HK-2 (cell line): ENCODE results near the gene JARID2.
"Not testable (repeated sequence)": the region's sequence is repeated elsewhere in the genome, so short reads cannot be mapped to it uniquely, and the experiment has no call there.

ENCODE experiments used
- DNase-seq: peaks from one replicate; pipeline ENCODE4 v3.0.0-alpha.2; 2018; ENCODE audit not compliant: unreplicated experiment

JARID2 gene

DNA sequence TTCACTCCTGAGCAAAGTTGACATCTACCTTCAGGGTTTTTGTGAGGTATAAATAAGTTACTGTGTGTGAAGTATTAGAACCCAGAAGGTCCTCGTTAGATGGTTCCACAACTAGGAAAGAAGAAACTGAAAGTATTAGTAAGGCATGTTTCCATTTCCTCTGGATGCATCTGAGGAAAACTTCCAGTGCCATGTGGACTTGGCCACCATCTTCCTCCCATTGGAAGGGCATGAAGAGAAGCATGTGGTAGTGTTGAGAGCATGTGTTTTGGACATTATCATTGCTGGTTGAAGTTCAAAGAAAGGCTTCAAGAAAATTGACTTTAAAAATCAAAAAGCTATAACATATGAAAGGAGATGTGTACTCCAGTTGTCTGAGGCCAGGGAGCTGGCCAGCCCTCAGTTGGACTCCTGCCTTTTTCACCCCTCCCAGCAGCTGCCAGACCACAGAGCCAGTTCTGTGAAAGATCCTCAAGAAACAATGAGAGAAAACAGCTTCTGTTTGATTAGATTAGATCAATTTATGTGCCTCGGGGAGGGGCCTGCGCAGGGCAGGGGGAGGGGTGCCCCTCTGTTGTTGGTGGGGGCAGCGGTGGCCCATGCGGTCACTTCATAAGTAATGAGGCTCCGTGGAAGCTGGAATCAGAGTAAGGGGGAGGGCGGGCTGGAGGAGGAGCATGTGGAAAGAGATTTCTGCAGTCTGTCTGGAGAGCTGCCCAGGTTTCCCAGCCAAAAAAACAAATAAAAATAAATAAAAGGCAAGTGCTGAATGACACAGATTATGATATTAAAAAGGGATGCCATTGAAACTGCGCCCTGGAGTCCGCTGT, 154.0 kb downstream of the JARID2 start:
- no peak for DNase-seq

DNA sequence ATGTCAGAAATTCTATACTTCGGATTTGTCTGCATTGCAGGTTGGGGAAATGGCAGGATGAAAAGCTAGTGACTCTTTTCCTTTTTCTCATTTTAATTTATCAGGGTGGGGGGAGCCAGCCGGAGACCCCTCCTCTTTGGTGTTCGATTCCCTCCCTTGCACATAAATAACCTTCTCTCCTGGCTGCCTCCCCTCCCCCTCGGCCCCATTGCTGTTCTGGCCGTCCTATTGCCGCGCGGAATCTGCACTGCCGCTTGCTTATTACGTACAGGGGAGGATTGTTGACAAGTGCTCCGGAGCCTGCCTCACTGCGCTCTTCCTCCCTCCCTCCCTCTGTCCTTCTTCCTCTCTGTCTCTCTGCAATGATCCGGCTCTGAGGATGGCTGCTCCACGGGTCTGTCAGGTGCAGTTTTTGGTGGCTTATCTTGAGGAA, 154.7 kb downstream of the JARID2 start:
- no peak for DNase-seq

DNA sequence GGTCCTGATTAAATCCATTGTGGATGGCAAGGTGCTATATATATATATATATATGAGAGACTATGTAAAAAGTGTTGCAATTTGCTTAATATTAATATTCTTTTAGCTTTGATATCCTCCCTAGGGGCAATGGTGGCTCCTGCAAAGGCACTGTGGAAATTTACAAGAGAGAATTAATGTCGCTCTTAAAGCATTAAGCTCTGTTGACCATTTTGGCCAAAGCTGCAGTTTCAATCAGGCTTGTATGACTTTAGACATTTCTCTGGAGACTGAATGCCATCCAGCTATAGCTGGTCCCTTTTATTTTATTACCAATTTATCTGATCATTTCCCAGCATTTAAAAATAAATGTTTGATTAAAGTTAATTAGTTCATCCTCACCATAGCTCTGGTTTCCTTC, 155.3 kb downstream of the JARID2 start:
- DNase-seq, result no peak

- DNase-seq, result no peak
Measured at GRCh38 chr6:15401769-15402250, 155.9 kb downstream of the JARID2 start.

GRCh38 chr6:15402406-15403045, 156.7 kb downstream of the JARID2 start:
- no peak for DNase-seq

GRCh38 chr6:15403094-15403755, 157.4 kb downstream of the JARID2 start:
- DNase-seq, result no peak

DNA sequence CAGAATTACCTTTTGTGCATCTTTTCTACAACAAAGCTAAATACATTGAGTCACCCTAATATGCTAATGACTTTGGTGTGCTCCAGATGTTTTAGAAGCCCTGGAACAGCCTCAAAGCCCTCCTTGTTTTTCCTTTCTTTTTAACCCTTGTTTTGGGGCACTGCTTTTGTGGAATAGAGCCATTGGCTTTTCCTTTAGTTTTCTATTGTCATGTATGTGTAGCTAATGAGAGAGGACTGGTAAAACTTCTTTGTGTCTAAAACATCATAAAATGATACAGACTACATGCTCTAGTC, 158.8 kb downstream of the JARID2 start:
- DNase-seq, result no peak

DNA sequence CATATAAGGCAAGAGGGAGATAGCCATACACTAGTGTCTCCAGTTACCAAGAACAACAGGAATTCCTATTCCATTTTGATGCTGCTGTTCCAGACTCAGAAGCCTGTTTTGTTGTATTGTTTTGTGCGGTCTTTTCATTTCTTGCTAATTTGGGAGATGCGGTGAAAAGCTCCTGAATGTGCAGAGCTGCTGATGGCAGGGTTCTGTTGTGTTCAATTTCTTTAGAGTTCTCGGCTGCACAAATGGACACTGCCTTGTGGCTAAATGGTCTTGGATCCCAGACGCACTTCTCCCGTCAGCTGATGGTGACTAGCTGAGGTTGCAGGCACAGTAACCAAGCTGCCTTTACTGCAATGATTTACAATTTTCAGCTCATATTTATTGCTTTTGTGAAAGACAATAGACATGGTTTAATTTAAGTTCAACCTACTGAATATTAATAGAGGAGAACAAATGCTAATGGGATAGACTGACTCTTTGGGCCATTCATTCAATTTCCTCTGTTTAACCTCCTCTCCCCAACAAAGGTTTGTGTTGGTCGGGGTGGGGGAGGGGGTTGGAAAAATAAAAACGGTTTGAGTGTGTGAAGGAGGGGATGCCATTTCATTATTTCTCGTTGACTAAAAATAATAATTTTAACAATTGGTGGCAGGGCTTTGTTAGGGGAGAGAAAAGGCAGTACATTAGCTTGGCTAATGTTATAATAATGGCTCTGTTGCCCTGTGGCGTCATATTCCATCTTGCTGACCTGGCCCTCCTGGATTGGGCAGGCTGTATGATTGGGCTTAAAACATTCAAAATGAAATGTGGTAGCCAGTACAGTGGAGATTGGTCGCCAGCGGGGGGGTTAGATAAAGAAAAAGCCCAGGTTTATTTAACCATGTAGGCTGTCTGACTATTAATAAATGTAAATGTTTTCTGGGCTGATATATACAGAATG, 159.5 kb downstream of the JARID2 start:
- no peak for DNase-seq

DNA sequence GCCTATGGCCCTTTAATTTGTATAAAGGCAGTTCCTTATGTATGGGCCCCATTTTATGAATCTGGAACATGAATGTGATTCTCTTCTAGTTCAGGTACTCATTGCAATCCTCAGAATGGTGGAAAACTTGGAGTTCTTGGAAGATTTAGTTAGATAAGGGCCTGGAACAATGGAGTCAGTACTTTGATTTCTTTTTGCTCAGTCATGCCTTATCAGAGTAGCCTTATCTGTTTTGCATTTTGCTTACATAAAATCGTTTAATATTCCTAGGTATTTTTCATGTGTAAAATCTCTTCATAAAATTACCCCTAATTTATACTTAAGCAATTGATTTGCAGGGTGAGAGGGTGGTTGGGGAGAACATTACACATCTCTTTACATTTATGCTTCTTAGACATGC, 160.6 kb downstream of the JARID2 start:
- no peak for DNase-seq

DNA sequence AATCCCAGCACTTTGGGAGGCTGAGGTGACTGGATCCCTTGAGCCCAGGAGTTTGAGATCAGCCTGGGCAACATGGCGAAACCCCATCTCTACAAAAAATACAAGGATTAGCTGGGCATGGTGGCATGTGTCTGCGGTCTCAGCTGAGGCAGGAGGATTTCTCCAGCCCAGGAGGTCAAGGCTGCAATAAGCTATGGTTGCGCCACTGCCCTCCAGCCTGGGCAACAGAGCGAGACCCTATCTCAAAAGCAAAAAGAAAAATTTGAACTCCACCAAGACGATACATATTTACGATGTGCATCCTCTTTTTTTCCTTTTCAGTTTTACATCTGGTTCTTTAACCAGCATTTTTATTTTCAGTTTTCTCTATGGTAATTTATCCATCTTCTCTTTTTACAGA, 162.1 kb downstream of the JARID2 start:
- DNase-seq, result no peak

DNA sequence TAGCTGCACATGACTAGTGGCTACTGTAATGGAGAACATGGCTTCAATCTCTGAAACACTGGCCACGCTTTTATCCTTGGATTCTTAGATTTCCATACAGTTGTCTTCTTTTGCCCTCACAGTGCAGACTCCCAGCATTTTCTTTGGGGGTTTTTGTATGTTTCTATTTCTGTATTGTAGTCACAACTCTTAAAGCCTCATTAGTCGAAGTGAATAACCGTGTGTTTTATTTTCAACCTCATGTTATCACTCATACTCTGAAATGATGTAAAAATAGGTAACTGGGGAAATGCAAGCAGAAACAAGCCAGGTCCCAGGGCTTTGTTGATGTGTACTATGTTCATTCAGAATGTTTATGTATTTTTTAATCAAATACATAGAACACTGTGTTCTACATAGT, 162.9 kb downstream of the JARID2 start:
- no peak for DNase-seq

DNA sequence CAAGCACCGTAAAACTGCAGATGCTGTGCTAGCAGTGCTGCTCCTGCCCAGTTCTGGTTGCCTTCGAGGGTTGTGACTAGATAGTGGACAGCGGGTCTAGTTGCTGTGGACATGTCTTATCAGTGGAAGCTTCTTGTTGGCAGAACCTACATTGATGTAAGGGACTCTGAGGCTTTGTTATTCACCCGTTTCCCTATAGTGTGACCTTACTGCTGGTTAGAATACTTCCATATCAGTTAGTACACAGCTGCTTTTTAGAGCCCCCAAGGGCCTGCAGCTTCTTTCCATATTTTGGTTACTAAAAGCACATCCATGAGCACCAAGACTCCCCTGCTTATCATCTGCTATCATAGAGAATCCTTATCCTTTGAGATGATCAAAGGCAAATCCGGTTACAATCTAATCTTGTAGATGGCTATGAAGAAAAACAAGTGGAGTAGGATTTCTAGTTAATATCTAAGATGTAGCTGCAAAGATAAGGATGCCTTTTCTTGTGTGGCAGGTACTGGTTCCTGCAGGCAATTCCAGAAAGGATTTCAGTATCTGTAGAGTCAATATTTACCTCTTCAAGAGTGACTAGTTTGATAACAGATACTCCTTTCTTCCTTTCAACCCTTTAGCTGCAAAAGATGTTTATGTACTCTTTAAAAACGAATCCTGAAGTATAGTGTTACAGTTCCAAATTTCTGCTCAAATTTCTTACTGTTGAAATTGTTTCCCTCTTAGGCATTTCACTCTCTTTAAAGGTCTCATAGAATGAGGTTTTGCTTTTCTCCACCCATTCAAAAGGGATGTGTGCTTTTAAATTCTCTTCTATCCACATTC, 163.6 kb downstream of the JARID2 start:
- no peak for DNase-seq

GRCh38 chr6:15410126-15410391, 164.2 kb downstream of the JARID2 start:
- DNase-seq, result no peak

DNA sequence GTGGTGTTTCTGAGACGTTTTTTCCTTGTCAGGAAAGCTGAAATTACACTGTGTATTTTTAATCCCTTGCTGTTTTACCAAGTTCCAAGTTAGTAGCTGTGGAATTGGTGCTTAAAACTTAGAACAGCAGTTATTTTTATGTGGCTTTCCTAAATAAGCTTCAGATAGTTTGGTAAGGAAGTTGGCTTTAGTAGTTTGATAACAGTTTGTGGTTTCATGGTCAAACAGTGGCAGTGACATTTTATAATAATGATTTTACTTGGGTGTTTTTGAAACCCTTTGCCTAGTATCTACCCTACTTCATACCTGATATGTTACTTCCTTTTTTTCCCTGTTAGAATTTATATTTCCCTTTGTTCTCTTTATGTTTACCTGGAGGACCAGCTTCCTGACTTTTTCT, 164.9 kb downstream of the JARID2 start:
- DNase-seq, result no peak

GRCh38 chr6:15411766-15412165, 165.9 kb downstream of the JARID2 start:
- no peak for DNase-seq

DNA sequence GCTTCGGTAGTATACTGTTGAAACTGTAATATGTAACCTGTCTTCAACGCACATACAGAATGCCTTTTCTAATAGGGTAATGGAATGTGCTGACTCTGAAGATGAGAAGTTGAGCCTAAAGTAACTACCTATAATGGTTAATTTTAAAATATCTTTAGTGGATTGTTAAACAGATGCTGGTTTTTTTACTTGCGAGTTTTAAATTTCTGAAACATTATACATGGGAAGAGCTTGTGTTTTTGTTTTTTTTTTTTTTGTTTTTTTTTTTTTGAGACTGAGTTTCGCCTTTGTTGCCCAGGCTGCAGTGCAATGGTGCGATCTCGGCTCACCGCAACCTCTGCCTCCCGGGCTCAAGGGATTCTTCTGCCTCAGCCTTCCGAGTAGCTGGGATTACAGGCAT, 166.9 kb downstream of the JARID2 start:
- no peak for DNase-seq

DNA sequence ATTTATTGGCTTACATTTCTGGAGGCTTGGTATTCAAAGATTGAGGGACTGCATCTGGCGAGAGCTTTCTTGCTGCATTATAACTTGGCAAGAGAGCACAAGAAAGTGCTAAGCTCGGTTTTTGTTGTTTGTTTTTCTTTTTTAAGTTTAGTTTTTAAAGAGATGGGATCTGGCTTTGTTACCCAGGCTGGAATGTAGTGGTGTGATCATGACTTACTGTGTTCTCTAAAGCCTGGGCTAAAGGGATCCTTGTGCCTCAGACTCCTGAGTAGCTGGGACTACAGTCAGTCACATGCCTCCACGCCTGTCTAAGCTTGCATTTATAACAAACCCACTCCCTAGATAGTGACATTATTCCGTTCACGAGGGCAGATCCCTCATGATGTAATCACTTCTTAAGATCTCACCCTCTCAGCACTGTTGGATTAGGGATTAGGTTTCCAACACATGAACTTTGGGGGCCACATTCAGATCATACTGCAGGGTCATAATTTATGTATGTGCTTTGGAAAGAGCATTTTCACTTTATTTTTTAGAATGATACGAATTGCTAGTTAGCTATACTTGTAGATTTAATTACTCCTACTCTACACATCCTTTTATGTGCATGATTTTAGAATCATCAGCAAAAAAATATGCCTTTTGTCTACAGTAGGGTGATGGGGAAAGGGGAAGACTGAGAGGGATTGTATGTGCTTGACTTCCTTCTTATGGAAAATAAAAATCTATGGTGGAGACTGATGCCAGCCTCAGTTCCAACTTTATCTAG, 167.8 kb downstream of the JARID2 start:
- no peak for DNase-seq

- DNase-seq, result no peak
Measured at GRCh38 chr6:15414235-15414612, 168.4 kb downstream of the JARID2 start.

GRCh38 chr6:15415622-15416021, 169.8 kb downstream of the JARID2 start:
- DNase-seq, result not testable (repeated sequence)

DNA sequence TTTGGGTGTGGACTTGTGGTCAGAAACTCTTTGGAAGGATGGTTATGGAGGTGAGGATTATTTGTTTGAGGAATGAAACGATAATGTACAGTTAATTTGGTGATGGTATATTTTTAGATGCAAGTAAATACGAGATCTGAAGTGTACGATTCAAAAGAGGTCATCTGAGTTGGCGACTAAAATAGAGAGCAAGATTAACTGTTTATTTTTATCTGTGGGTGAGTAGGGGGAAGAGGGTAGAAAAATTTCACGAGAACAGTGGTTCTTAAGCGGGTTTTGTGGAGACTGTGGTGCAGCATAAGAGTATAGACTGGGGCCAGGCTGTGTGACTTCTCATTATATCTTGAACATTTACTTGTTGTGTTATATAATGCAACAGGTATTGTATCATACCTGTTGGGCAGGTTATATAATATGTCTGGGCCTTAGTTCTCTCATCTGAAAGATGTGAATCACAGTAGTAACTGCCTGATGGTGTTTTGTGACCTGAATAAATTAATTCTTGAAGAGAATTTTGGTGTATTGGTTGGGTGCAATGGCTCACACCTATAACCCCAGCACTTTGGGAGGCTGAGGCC, 171.2 kb downstream of the JARID2 start:
- no peak for DNase-seq
